ENCODE results near the gene CDH11.
A peak's percentile ranks its signal among the peaks of the same experiment; 100 is the strongest.

Gene CDH11

GRCh38 chr16:65116818-65117430 is 4.9 kb downstream of the CDH11 start:
- DNase-seq, result no peak

- no peak for DNase-seq
Observed at GRCh38 chr16:65116216-65116615, 5.6 kb downstream of the CDH11 start.

- DNase-seq, result no peak
Observed at GRCh38 chr16:65114527-65114926, 7.3 kb downstream of the CDH11 start.

- DNase-seq, result no peak
Observed at GRCh38 chr16:65113441-65113840, 8.4 kb downstream of the CDH11 start.

GRCh38 chr16:65111306-65111705 is 10.6 kb downstream of the CDH11 start:
- no peak for DNase-seq

GRCh38 chr16:65106757-65107156 is 15.1 kb downstream of the CDH11 start:
- DNase-seq, result no peak

GRCh38 chr16:65105171-65105570 is 16.7 kb downstream of the CDH11 start:
- DNase-seq, result no peak

GRCh38 chr16:65104471-65104870 is 17.4 kb downstream of the CDH11 start:
- no peak for DNase-seq

GRCh38 chr16:65102326-65102725 is 19.5 kb downstream of the CDH11 start:
- DNase-seq, result no peak

GRCh38 chr16:65101009-65101408 is 20.9 kb downstream of the CDH11 start:
- no peak for DNase-seq

GRCh38 chr16:65099607-65100006 is 22.3 kb downstream of the CDH11 start:
- no peak for DNase-seq

- DNase-seq, result no peak
Observed at GRCh38 chr16:65098916-65099315, 22.9 kb downstream of the CDH11 start.

- DNase-seq, result no peak
Observed at GRCh38 chr16:65097296-65097695, 24.6 kb downstream of the CDH11 start.

GRCh38 chr16:65095906-65096305 is 26.0 kb downstream of the CDH11 start:
- no peak for DNase-seq

GRCh38 chr16:65095090-65095728 is 26.7 kb downstream of the CDH11 start:
- DNase-seq, result no peak

- DNase-seq, result no peak
Observed at GRCh38 chr16:65094009-65094408, 27.9 kb downstream of the CDH11 start.

GRCh38 chr16:65083164-65083857 is 38.6 kb downstream of the CDH11 start:
- no peak for DNase-seq

GRCh38 chr16:65079549-65079948 is 42.3 kb downstream of the CDH11 start:
- DNase-seq, result no peak

GRCh38 chr16:65077181-65077580 is 44.7 kb downstream of the CDH11 start:
- DNase-seq, result no peak

GRCh38 chr16:65075877-65076276 is 46.0 kb downstream of the CDH11 start:
- no peak for DNase-seq

GRCh38 chr16:65071433-65072311 is 50.2 kb downstream of the CDH11 start:
- DNase-seq, result no peak

- DNase-seq, result peak in 1 of 4 experiments; percentile 1
Observed at GRCh38 chr16:65070831-65071432, 50.9 kb downstream of the CDH11 start.

GRCh38 chr16:65069766-65070165 is 52.1 kb downstream of the CDH11 start:
- DNase-seq, result no peak

All from suppressor macrophage (primary cell).